IMR-90 (cell line): ENCODE measurements around the gene RNF6. TPM values are rescaled to one million over a fixed set of nuclear protein-coding genes. Genes with fewer than 3 reads are reported as not detected.

Experiments used
- ATAC-seq: fragments of 200-7000 bp; cut with Tn5 transposase; 2 replicates; pipeline ENCODE4 v1.9.1; 2020; ENCODE audit warnings: low read depth, mild to moderate bottlenecking, moderate library complexity
- BruUV-seq: library from RNA; stranded (reverse); fragments of 400-500 nt; replicated peaks from 2 replicates; lab custom pipeline; 2021; lab: Mats Ljungman, UMichigan
- CTCF ChIA-PET: fragments of 300-600 bp; formaldehyde crosslinking; extraction: SDS; loops from one replicate; lab custom pipeline; 2021; ENCODE audit warnings: antibody characterized with exemption; lab: Yijun Ruan, JAX
- POLR2A ChIA-PET: fragments of 300-600 bp; sonication (Branson Sonifier 250); formaldehyde crosslinking; loops from one replicate; lab custom pipeline; 2022; ENCODE audit warnings: antibody characterized with exemption; ENCODE audit not compliant: unreplicated experiment; lab: Charles Lee
- DNase-seq: peaks from one replicate; pipeline ENCODE4 v3.0.0; 2013
- H2AFZ ChIP-seq: replicated peaks from 2 replicates; pipeline ENCODE3; 2013; ENCODE audit warnings: low read length, mild to moderate bottlenecking; ENCODE audit not compliant: poor library complexity
- H2AK5ac ChIP-seq: 2 replicates; pipeline ENCODE4 v1.6.1; 2013; ENCODE audit warnings: low read depth, low read length, inconsistent platforms
- H2AK9ac ChIP-seq: replicated peaks from 2 replicates; pipeline ENCODE3; 2013; ENCODE audit warnings: mild to moderate bottlenecking, low read depth, low read length, moderate library complexity; ENCODE audit not compliant: poor library complexity
- H2BK120ac ChIP-seq: 2 replicates; pipeline ENCODE4 v1.6.1; 2013; ENCODE audit warnings: low read depth, low read length, inconsistent platforms
- H2BK15ac ChIP-seq: 3 replicates; pipeline ENCODE4 v1.6.1; 2013; ENCODE audit warnings: low read depth, low read length, inconsistent platforms
- H2BK20ac ChIP-seq: 2 replicates; pipeline ENCODE4 v1.6.1; 2013; ENCODE audit warnings: low read depth, mild to moderate bottlenecking, inconsistent platforms, low read length, moderate library complexity
- H2BK5ac ChIP-seq: 2 replicates; pipeline ENCODE4 v1.6.1; 2013; ENCODE audit warnings: mild to moderate bottlenecking, low read depth, low read length, inconsistent platforms; ENCODE audit not compliant: poor library complexity, severe bottlenecking
- H3K14ac ChIP-seq: replicated peaks from 2 replicates; pipeline ENCODE4 v1.6.1; 2013; ENCODE audit warnings: low read depth, low read length, inconsistent platforms
- H3K18ac ChIP-seq: 2 replicates; pipeline ENCODE4 v1.6.1; 2013; ENCODE audit warnings: low read depth, low read length, control low read depth
- H3K23ac ChIP-seq: 2 replicates; pipeline ENCODE4 v1.6.1; 2013; ENCODE audit warnings: low read depth, low read length, inconsistent platforms
- H3K27ac ChIP-seq: 2 replicates; pipeline ENCODE4 v1.5.1; 2013; ENCODE audit warnings: mild to moderate bottlenecking, control low read depth, low read length; ENCODE audit not compliant: insufficient read depth
- H3K27me3 ChIP-seq: 2 replicates; pipeline ENCODE4 v1.6.1; 2013; ENCODE audit warnings: low read length; ENCODE audit not compliant: control insufficient read depth, insufficient read depth
- H3K36me3 ChIP-seq: 2 replicates; pipeline ENCODE4 v1.6.1; 2013; ENCODE audit warnings: low read length, mixed read lengths; ENCODE audit not compliant: control insufficient read depth, insufficient read depth
- H3K4ac ChIP-seq: 2 replicates; pipeline ENCODE4 v1.6.1; 2013; ENCODE audit warnings: low read depth, low read length, inconsistent platforms
- H3K4me1 ChIP-seq: 2 replicates; pipeline ENCODE4 v1.6.1; 2013; ENCODE audit warnings: low read length, mixed read lengths; ENCODE audit not compliant: control insufficient read depth, insufficient read depth
- H3K4me2 ChIP-seq: 2 replicates; pipeline ENCODE4 v1.6.1; 2013; ENCODE audit warnings: low read depth, mild to moderate bottlenecking, control low read depth, low read length, moderate library complexity
- H3K4me3 ChIP-seq: 2 replicates; pipeline ENCODE4 v1.5.1; 2013; ENCODE audit warnings: low read depth, mild to moderate bottlenecking, control low read depth, low read length, moderate library complexity; ENCODE audit not compliant: insufficient read depth
- H3K56ac ChIP-seq: 2 replicates; pipeline ENCODE4 v1.6.1; 2013; ENCODE audit warnings: low read length, inconsistent platforms; ENCODE audit not compliant: insufficient read depth; ENCODE audit errors: extremely low read depth
- H3K79me1 ChIP-seq, 2 experiments: 2 replicates each; pipeline ENCODE4 v1.6.1; 2013; ENCODE audit warnings: low read length in 2 of 2, inconsistent platforms in 1 of 2, low read depth in 1 of 2
- H3K9ac ChIP-seq: 2 replicates; pipeline ENCODE4 v1.6.1; 2013; ENCODE audit warnings: low read depth, low read length, control low read depth
- H3K9me1 ChIP-seq: 2 replicates; pipeline ENCODE4 v1.6.1; 2013; ENCODE audit warnings: low read length, inconsistent platforms; ENCODE audit not compliant: insufficient read depth
- H3K9me3 ChIP-seq: 2 replicates; pipeline ENCODE4 v1.6.1; 2013; ENCODE audit warnings: low read length; ENCODE audit not compliant: control insufficient read depth, insufficient read depth
- H4K20me1 ChIP-seq: 2 replicates; pipeline ENCODE4 v1.6.1; 2013; ENCODE audit warnings: low read length, inconsistent platforms; ENCODE audit not compliant: insufficient read depth
- H4K5ac ChIP-seq: 2 replicates; pipeline ENCODE4 v1.6.1; 2013; ENCODE audit warnings: mild to moderate bottlenecking, low read depth, low read length, control low read depth
- H4K8ac ChIP-seq, 2 experiments: 2 replicates each; pipeline ENCODE4 v1.6.1; 2013; ENCODE audit warnings: low read depth in 2 of 2, low read length in 2 of 2, control low read depth in 1 of 2, inconsistent platforms in 1 of 2
- H4K91ac ChIP-seq: 2 replicates; pipeline ENCODE4 v1.6.1; 2013; ENCODE audit warnings: low read depth, low read length, inconsistent platforms; ENCODE audit not compliant: insufficient read depth
- BHLHE40 ChIP-seq: fragments of 150-350 bp; IDR thresholded peaks from 2 replicates; pipeline ENCODE4 v1.6.1; 2016; ENCODE audit warnings: mild to moderate bottlenecking, low read depth, low read length
- CEBPB ChIP-seq: IDR thresholded peaks from 2 replicates; pipeline ENCODE4 v1.6.1; 2012; ENCODE audit warnings: low read depth, low read length, improper control_type of control experiment
- CHD1 ChIP-seq: IDR thresholded peaks from 2 replicates; pipeline ENCODE4 v1.6.1; 2012; ENCODE audit warnings: low read depth, low read length, improper control_type of control experiment
- CTCF ChIP-seq: conservative IDR thresholded peaks from 2 replicates; pipeline ENCODE4 v1.5.1; 2012; ENCODE audit warnings: mild to moderate bottlenecking, low read depth, low read length, improper control_type of control experiment
- FOS ChIP-seq: fragments of 150-350 bp; IDR thresholded peaks from 2 replicates; pipeline ENCODE4 v1.6.1; 2016; ENCODE audit warnings: low read depth, low read length
- MAFK ChIP-seq: IDR thresholded peaks from 2 replicates; pipeline ENCODE4 v1.6.1; 2012; ENCODE audit warnings: low read depth, low read length, improper control_type of control experiment
- MAZ ChIP-seq: IDR thresholded peaks from 2 replicates; pipeline ENCODE4 v1.6.1; 2012; ENCODE audit warnings: low read depth, mild to moderate bottlenecking, low read length, improper control_type of control experiment, moderate library complexity, borderline replicate concordance
- MXI1 ChIP-seq: IDR thresholded peaks from 2 replicates; pipeline ENCODE4 v1.6.1; 2012; ENCODE audit warnings: low read depth, mild to moderate bottlenecking, low read length, moderate library complexity, borderline replicate concordance
- NFE2L2 ChIP-seq: fragments of 150-350 bp; IDR thresholded peaks from 2 replicates; pipeline ENCODE4 v1.6.1; 2016; ENCODE audit warnings: low read depth, mild to moderate bottlenecking, low read length
- POLR2A ChIP-seq: IDR thresholded peaks from 2 replicates; pipeline ENCODE4 v1.6.1; 2012; ENCODE audit warnings: mild to moderate bottlenecking, low read depth, low read length
- RAD21 ChIP-seq: IDR thresholded peaks from 2 replicates; pipeline ENCODE4 v1.6.1; 2012; ENCODE audit warnings: low read length, improper control_type of control experiment
- RCOR1 ChIP-seq: IDR thresholded peaks from 2 replicates; pipeline ENCODE4 v1.6.1; 2012; ENCODE audit warnings: mild to moderate bottlenecking, low read length, improper control_type of control experiment; ENCODE audit not compliant: insufficient replicate concordance
- RFX5 ChIP-seq: IDR thresholded peaks from 2 replicates; pipeline ENCODE4 v1.8.0; 2012; ENCODE audit warnings: low read depth, mild to moderate bottlenecking, low read length, moderate library complexity
- SMC3 ChIP-seq: fragments of 150-350 bp; IDR thresholded peaks from 2 replicates; pipeline ENCODE4 v1.6.1; 2016; ENCODE audit warnings: low read depth, mild to moderate bottlenecking, antibody characterized with exemption, low read length, moderate library complexity
- WGBS, 2 experiments: methylation state at CpG; one replicate each; pipeline versions ENCODE4 v1.1.5 to v1.1.7; 2013; ENCODE audit warnings: missing lambda C conversion rate in 2 of 2; ENCODE audit not compliant: insufficient read length in 1 of 2; ENCODE audit errors: extremely low coverage in 2 of 2; 5-methylcytosine and 5-hydroxymethylcytosine counted together
- dilution Hi-C: fragments of 300-500 bp; cut with HindIII; formaldehyde crosslinking; loops from one replicate; pipeline ENCODE4 v1.14.3; 2018; ENCODE audit warnings: low sequenced_read_pairs; ENCODE audit not compliant: unreplicated experiment
- in situ Hi-C: fragments of 300-500 bp; cut with MboI; formaldehyde crosslinking; loops from 3 replicates; pipeline ENCODE4 v1.14.3; 2019; ENCODE audit warnings: low sequenced_read_pairs, inconsistent platforms, mixed read lengths
- intact Hi-C: fragments of 100-400 bp; cut with micrococcal nuclease; formaldehyde crosslinking; loops from 2 replicates; pipeline ENCODE4 v1.10.0; 2022
- polyA plus RNA-seq, 3 experiments: library from polyadenylated mRNA; depleted of rRNA; stranded (reverse); fragments of >200 nt; gene quantifications; 2 replicates each; pipeline ENCODE4 v1.2.3, GENCODE V29; 2012; ENCODE audit warnings: low replicate concordance in 1 of 3
- total RNA-seq: library from RNA; depleted of rRNA; stranded (reverse); fragments of >200 nt; gene quantifications from 2 replicates; pipeline ENCODE4 v1.2.3, GENCODE V29; 2012

RNF6 gene
- total and polyA plus RNA-seq, 2 of the 4 experiments (the other 2 are of a cell fraction) = 22.9 to 33.3 TPM

GRCh38 chr13:26246154-26246553, 24.0 kb upstream of the RNF6 start:
- Histone ChIP-seq H3K36me3 (no peaks in the 10 kb centered on the region), H3K4me3 (no peak overlapping the region), H3K4ac (no peak overlapping the region), H2AK9ac (no peak overlapping the region), H2BK5ac (no peak overlapping the region), H2AFZ (no peak overlapping the region), H3K27ac (peak overlapping the region; percentile 4; the same call in 1 of the 2 replicates), H3K9me3 (peaks cover 3% of the 10 kb centered on the region; the same call in 1 of the 2 replicates), H4K91ac (no peak overlapping the region), H3K27me3 (peaks cover 2% of the 10 kb centered on the region; the same call in 1 of the 2 replicates), H3K4me2 (peak overlapping the region; percentile 23; the same call in 1 of the 2 replicates), H4K20me1 (no peaks in the 10 kb centered on the region), H4K5ac (no peak overlapping the region), H3K79me1 (no peaks in the 10 kb centered on the region), H3K9ac (no peak overlapping the region), H3K9me1 (no peaks in the 10 kb centered on the region), H3K4me1 (0 out of 2 replicates have a peak, but pooled peaks cover 2% of the 10 kb centered on the region), H3K18ac (no peak overlapping the region), H2AK5ac (no peak overlapping the region), H2BK15ac (no peak overlapping the region), H2BK120ac (no peak overlapping the region), H3K56ac (no peak overlapping the region), H4K8ac (no peak overlapping the region), H2BK20ac (no peak overlapping the region), H3K14ac (no peak overlapping the region), H3K23ac (no peak overlapping the region)
- intact Hi-C loops = no loop called here
- TF ChIP-seq RAD21 = no peak
- no peak for TF ChIP-seq CEBPB
- TF ChIP-seq MAZ = no peak
- no peak for TF ChIP-seq BHLHE40
- TF ChIP-seq RCOR1 = no peak
- no peak for TF ChIP-seq RFX5
- TF ChIP-seq MXI1 = no peak
- no peak for TF ChIP-seq POLR2A
- no peak for TF ChIP-seq SMC3
- no peak for TF ChIP-seq FOS
- no peak for TF ChIP-seq CTCF
- no peak for TF ChIP-seq CHD1
- TF ChIP-seq MAFK = no peak
- no peak for TF ChIP-seq NFE2L2
- WGBS, 2 experiments = 0% methylated on average over 1 of the region's 5 CpGs; no CpG with 5 or more reads in 1 of the 2 experiments
- ChIA-PET CTCF (no interaction called here), POLR2A (no interaction called here)
- in situ Hi-C loops = no loop called here
- DNase-seq = peak; percentile 15
- peak; percentile 67 for ATAC-seq
- no TSS peak for BruUV-seq
- dilution Hi-C loops = no loop called here
